ENCODE data around the gene IFT122. TPM values are rescaled to one million over a fixed set of nuclear protein-coding genes. Genes with fewer than 3 reads are reported as not detected.
"Not testable (repeated sequence)": the region's sequence is repeated elsewhere in the genome, so short reads cannot be mapped to it uniquely, and the experiment has no call there.

The IFT122 gene
- total and polyA plus RNA-seq, 4 donors, result 10.1 to 41.2 (median 32.2) TPM

DNA sequence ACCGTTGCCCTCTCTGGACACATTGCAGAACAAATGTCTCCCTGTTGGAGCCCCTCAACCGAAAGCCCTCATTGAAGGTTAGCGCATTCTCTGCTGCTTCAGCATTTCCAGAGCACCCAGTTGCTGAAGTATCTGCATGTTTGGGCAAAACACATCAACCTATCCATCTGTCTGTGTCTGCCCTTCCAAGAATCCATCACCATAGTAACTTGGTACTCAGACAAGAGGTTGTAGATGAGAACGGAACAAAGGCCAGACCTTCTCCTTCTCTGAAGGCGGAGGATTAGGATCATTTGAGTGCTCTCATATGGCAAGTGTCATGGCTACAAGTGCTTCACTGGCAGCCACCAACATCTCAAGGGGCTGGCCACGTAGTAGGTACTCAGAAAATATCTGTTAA, 65.3 kb downstream of the IFT122 start:
- 74 to 79% methylated on average over 6 of the region's 6 CpGs for WGBS, 2 donors
- Histone ChIP-seq H3K4me1 (ENCODE audit: control insufficient read depth in 1 of 2, insufficient read depth in 2 of 2, low read length in 2 of 2) (no peaks in the 10 kb centered on the region), H3K27me3 (ENCODE audit: control insufficient read depth in 1 of 2, insufficient read depth in 2 of 2, low read length in 1 of 2) (no peaks in the 10 kb centered on the region)

DNA sequence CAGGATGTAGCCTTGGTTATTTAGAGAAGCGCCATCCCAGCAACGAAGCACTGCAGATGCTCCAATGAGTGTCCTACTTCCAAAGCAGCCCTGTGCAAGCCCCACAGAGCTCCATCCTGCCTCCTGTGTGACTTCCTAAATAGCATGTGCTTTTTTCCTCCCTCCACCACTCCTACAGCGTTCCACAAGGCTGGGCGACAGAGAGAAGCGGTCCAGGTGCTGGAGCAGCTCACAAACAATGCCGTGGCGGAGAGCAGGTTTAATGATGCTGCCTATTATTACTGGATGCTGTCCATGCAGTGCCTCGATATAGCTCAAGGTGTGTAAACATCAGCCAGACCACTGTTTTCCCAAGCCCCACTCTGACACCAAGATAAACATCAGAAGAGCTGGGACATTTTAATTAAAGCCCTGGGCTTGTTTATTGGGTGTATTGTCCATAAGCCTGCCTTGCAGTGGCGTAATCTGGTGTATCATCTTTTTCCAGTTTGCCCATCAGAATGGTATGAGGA, 66.3 kb downstream of the IFT122 start:
- no peak for DNase-seq
- no peak overlapping the region for H3K4me3 ChIP-seq (ENCODE audit: low read length in 2 of 2)
- H3K4me1 ChIP-seq (ENCODE audit: control insufficient read depth in 1 of 2, insufficient read depth in 2 of 2, low read length in 2 of 2), result no peaks in the 10 kb centered on the region
- WGBS, 2 donors, result 69 to 76% methylated on average over 9 of the region's 9 CpGs
- H3K27ac ChIP-seq (ENCODE audit: low read depth in 1 of 2, low read length in 2 of 2), result no peak overlapping the region
- no peaks in the 10 kb centered on the region for H3K27me3 ChIP-seq (ENCODE audit: control insufficient read depth in 1 of 2, insufficient read depth in 2 of 2, low read length in 1 of 2)
- H3K36me3 ChIP-seq (ENCODE audit: control insufficient read depth in 1 of 2, insufficient read depth in 2 of 2, low read length in 1 of 2), result peaks cover 0 to 3% of the 10 kb centered on the region in 2 donors
- H3K9me3 ChIP-seq (ENCODE audit: control insufficient read depth, low read length), result no peaks in the 10 kb centered on the region
- intact Hi-C loops (cut with DNase I), result no loop called here
- ATAC-seq (ENCODE audit: low FRiP score), result no peak

More for the DNA sequence above, 65.3 kb downstream of the IFT122 start:
- Histone ChIP-seq H3K27ac (ENCODE audit: low read depth in 1 of 2, low read length in 2 of 2) (peak overlapping the region in 1 of 2 donors; percentile 48), H3K36me3 (ENCODE audit: control insufficient read depth in 1 of 2, insufficient read depth in 2 of 2, low read length in 1 of 2) (peaks cover 0 to 3% of the 10 kb centered on the region in 2 donors), H3K9me3 (ENCODE audit: control insufficient read depth, low read length) (no peaks in the 10 kb centered on the region), H3K4me3 (ENCODE audit: low read length in 2 of 2) (no peak overlapping the region)
- DNase-seq (no peak), ATAC-seq (ENCODE audit: low FRiP score) (no peak)
- intact Hi-C loops (cut with DNase I), result loop anchor here in 1 of 2 donors (2.0 kb wide), 1 partner anchor 47 kb away; no protein-coding TSS in a partner anchor

DNA sequence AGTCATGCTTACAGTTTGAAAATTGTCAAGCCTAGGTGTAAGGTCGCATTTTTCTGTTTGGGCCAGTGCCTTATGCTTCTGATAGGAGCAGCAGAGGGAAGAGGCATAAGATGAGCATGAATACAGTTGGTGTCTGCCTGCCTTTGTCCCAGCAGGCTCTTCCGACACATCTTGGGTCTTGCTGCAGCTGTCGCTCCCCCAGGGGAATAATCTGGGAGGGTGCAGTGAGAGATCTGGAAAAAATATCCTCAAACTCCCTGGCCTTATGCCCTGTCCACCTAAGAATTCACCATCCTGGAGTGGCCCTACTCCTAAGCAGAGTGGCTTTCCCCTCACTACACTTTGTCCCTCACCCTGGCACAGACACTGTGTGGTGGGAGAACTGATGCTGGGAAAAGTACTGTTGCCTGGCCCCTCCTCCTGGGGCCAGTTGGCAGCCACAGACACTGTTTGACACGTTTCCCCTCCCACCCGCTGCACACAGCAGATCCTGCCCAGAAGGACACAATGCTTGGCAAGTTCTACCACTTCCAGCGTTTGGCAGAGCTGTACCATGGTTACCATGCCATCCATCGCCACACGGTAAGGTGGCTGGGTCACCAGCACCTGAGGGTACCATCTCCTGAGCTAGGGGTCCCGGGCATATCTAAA, 67.3 kb downstream of the IFT122 start:
- Histone ChIP-seq H3K27ac (ENCODE audit: low read depth in 1 of 2, low read length in 2 of 2) (no peak overlapping the region), H3K4me1 (ENCODE audit: control insufficient read depth in 1 of 2, insufficient read depth in 2 of 2, low read length in 2 of 2) (no peaks in the 10 kb centered on the region), H3K4me3 (ENCODE audit: low read length in 2 of 2) (no peak overlapping the region), H3K9me3 (ENCODE audit: control insufficient read depth, low read length) (no peaks in the 10 kb centered on the region), H3K36me3 (ENCODE audit: control insufficient read depth in 1 of 2, insufficient read depth in 2 of 2, low read length in 1 of 2) (peaks cover 0 to 3% of the 10 kb centered on the region in 2 donors), H3K27me3 (ENCODE audit: control insufficient read depth in 1 of 2, insufficient read depth in 2 of 2, low read length in 1 of 2) (no peaks in the 10 kb centered on the region)
- ATAC-seq (ENCODE audit: low FRiP score) (peak; percentile 75), DNase-seq (no peak)
- WGBS, 2 donors, result 20 to 25% methylated on average over 9 of the region's 9 CpGs
- intact Hi-C loops (cut with DNase I), result no loop called here

GRCh38 chr3:129512595-129512994, 72.6 kb downstream of the IFT122 start:
- DNase-seq (no peak), ATAC-seq (ENCODE audit: low FRiP score) (no peak)
- Histone ChIP-seq H3K9me3 (ENCODE audit: control insufficient read depth, low read length) (no peaks in the 10 kb centered on the region), H3K4me3 (ENCODE audit: low read length in 2 of 2) (no peak overlapping the region), H3K27ac (ENCODE audit: low read depth in 1 of 2, low read length in 2 of 2) (no peak overlapping the region), H3K4me1 (ENCODE audit: control insufficient read depth in 1 of 2, insufficient read depth in 2 of 2, low read length in 2 of 2) (no peaks in the 10 kb centered on the region), H3K36me3 (ENCODE audit: control insufficient read depth in 1 of 2, insufficient read depth in 2 of 2, low read length in 1 of 2) (peaks cover 0 to 3% of the 10 kb centered on the region in 2 donors), H3K27me3 (ENCODE audit: control insufficient read depth in 1 of 2, insufficient read depth in 2 of 2, low read length in 1 of 2) (no peaks in the 10 kb centered on the region)
- intact Hi-C loops (cut with DNase I), result no loop called here

- Histone ChIP-seq H3K9me3 (ENCODE audit: control insufficient read depth, low read length) (no peaks in the 10 kb centered on the region), H3K4me1 (ENCODE audit: control insufficient read depth in 1 of 2, insufficient read depth in 2 of 2, low read length in 2 of 2) (no peaks in the 10 kb centered on the region), H3K36me3 (ENCODE audit: control insufficient read depth in 1 of 2, insufficient read depth in 2 of 2, low read length in 1 of 2) (peaks cover 0 to 3% of the 10 kb centered on the region in 2 donors), H3K4me3 (ENCODE audit: low read length in 2 of 2) (no peak overlapping the region), H3K27ac (ENCODE audit: low read depth in 1 of 2, low read length in 2 of 2) (no peak overlapping the region), H3K27me3 (ENCODE audit: control insufficient read depth in 1 of 2, insufficient read depth in 2 of 2, low read length in 1 of 2) (no peaks in the 10 kb centered on the region)
- WGBS, 2 donors, result 90 to 93% methylated on average over 8 of the region's 8 CpGs
- no peak for ATAC-seq (ENCODE audit: low FRiP score)
- DNase-seq, result no peak
- intact Hi-C loops (cut with DNase I), result no loop called here
Measured at GRCh38 chr3:129513705-129514104, 73.7 kb downstream of the IFT122 start.

DNA sequence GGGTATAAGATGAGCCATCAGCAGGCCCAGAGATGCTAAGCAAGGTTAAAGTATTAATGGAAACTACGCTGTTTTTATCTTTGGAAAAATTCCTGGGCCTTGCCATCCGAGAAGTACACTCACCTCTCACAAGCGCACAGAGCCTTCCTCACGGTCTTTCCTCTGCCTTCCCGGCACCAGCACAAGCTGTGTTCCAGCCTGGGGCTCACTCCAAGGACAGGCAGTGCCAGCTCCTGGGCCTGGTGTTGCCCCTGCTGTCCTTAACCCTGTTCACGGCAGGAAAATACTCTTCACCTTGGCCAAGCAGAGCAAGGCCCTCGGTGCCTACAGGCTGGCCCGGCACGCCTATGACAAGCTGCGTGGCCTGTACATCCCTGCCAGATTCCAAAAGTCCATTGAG, 74.1 kb downstream of the IFT122 start:
- no peak overlapping the region for H3K4me3 ChIP-seq (ENCODE audit: low read length in 2 of 2)
- intact Hi-C loops (cut with DNase I), result no loop called here
- 92 to 93% methylated on average over 10 of the region's 10 CpGs for WGBS, 2 donors
- no peaks in the 10 kb centered on the region for H3K9me3 ChIP-seq (ENCODE audit: control insufficient read depth, low read length)
- peaks cover 0 to 3% of the 10 kb centered on the region in 2 donors for H3K36me3 ChIP-seq (ENCODE audit: control insufficient read depth in 1 of 2, insufficient read depth in 2 of 2, low read length in 1 of 2)
- DNase-seq (no peak), ATAC-seq (ENCODE audit: low FRiP score) (no peak)
- no peak overlapping the region for H3K27ac ChIP-seq (ENCODE audit: low read depth in 1 of 2, low read length in 2 of 2)
- H3K27me3 ChIP-seq (ENCODE audit: control insufficient read depth in 1 of 2, insufficient read depth in 2 of 2, low read length in 1 of 2), result no peaks in the 10 kb centered on the region
- H3K4me1 ChIP-seq (ENCODE audit: control insufficient read depth in 1 of 2, insufficient read depth in 2 of 2, low read length in 2 of 2), result no peaks in the 10 kb centered on the region

DNA sequence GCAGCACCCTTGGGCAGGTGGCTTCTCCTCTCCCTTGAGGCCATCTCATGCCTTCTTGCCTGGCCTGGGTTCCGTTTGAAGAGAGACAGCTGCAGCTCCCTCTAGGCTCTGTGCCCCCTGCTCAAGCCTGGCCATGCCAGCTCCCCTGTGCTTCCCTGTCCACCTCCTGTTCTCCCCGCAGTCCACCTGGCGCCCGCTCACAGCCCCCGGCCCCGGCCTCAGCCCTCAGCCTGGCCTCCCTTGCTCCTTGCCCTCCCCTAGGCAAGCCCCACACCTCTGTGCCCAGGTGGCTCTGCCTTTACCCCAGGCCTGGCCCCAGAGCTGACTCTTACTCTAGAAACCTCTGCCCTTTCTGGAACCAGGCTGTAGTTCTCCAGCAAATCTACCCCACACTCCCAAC, 74.5 kb downstream of the IFT122 start:
- H3K9me3 ChIP-seq (ENCODE audit: control insufficient read depth, low read length), result no peaks in the 10 kb centered on the region
- no peak overlapping the region for H3K4me3 ChIP-seq (ENCODE audit: low read length in 2 of 2)
- no peaks in the 10 kb centered on the region for H3K27me3 ChIP-seq (ENCODE audit: control insufficient read depth in 1 of 2, insufficient read depth in 2 of 2, low read length in 1 of 2)
- DNase-seq, result no peak
- H3K4me1 ChIP-seq (ENCODE audit: control insufficient read depth in 1 of 2, insufficient read depth in 2 of 2, low read length in 2 of 2), result no peaks in the 10 kb centered on the region
- no peak for ATAC-seq (ENCODE audit: low FRiP score)
- 94 to 95% methylated on average over 6 of the region's 6 CpGs for WGBS, 2 donors
- peaks cover 0 to 3% of the 10 kb centered on the region in 2 donors for H3K36me3 ChIP-seq (ENCODE audit: control insufficient read depth in 1 of 2, insufficient read depth in 2 of 2, low read length in 1 of 2)
- no peak overlapping the region for H3K27ac ChIP-seq (ENCODE audit: low read depth in 1 of 2, low read length in 2 of 2)
- intact Hi-C loops (cut with DNase I), result no loop called here

DNA sequence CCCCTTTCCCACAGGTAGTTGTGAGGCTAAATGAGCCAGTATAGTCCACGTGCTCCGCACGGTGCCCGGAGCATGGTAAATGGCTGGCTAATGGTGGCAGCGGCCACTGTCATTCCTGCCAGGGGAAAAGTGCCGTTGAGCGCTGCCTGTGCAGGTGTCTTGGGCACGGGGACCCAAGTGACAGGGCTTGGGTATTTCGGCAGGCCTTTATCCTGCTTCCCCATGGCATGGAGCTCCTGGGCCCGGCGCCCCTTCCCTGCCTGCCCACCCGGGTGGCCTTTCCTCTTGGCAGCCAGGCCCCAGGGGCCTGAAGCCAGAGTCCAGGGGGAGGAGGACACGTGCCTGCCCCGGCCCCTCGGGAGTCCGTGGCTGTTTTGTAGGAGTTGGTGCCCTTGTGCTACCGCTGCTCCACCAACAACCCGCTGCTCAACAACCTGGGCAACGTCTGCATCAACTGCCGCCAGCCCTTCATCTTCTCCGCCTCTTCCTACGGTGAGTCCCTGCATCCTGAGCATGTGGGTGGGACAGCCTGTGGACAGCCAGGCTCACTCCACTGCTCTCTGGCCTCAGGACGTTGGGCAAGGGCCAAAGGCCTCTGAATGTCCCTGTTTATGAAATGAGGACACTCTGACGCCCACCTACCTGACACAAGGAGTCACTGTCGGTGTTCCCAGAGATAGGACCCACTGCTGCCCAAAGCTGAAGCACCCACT, 75.2 kb downstream of the IFT122 start:
- H3K27me3 ChIP-seq (ENCODE audit: control insufficient read depth in 1 of 2, insufficient read depth in 2 of 2, low read length in 1 of 2); intact Hi-C loops (cut with DNase I); ATAC-seq (ENCODE audit: low FRiP score); DNase-seq; H3K27ac ChIP-seq (ENCODE audit: low read depth in 1 of 2, low read length in 2 of 2); H3K4me3 ChIP-seq (ENCODE audit: low read length in 2 of 2); H3K4me1 ChIP-seq (ENCODE audit: control insufficient read depth in 1 of 2, insufficient read depth in 2 of 2, low read length in 2 of 2); H3K9me3 ChIP-seq (ENCODE audit: control insufficient read depth, low read length); H3K36me3 ChIP-seq (ENCODE audit: control insufficient read depth in 1 of 2, insufficient read depth in 2 of 2, low read length in 1 of 2): not testable (repeated sequence)
- WGBS, 2 donors, result 86 to 87% methylated on average over 17 to 22 of the region's 25 CpGs

Data from aorta (tissue), 5 donors.